ENCODE data around the gene TMEM62. TPM values are rescaled to one million over a fixed set of nuclear protein-coding genes. Genes with fewer than 3 reads are reported as not detected.

The TMEM62 gene
- polyA plus RNA-seq, 1 donor from 2014 or later, result 8.7 TPM

DNA sequence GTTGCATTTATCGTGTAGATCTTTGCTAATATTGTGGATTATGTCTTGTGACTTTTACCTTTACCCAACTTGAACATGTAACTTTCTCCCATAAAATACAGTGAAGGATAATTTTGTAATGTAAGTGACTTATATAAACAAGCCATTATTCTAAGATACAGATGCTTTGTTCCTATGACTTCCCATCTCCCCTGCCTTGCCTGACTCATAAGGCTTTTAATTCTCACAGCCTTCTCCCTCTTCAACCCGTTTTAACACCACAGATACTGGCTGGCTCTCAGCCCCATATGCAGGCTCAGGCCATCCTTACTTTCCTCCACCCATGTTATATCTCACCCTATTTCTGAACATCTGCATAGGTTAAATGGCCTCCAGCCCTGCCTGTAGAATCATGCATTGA lies 55.9 kb downstream of the TMEM62 start:
- no peak for TF ChIP-seq SMC3 (conservative IDR thresholded peaks at IDR 0.05; ENCODE audit: poor library complexity)
- no peak for TF ChIP-seq RAD21 (conservative IDR thresholded peaks at IDR 0.05)
- no peak for TF ChIP-seq TAF1 (IDR thresholded peaks at IDR 0.05; ENCODE audit: low read depth)
- TF ChIP-seq EZH2 (IDR thresholded peaks at IDR 0.05; ENCODE audit: borderline replicate concordance, insufficient read depth, low read length, poor library complexity, severe bottlenecking), result no peak
- TF ChIP-seq, protein P1, sequence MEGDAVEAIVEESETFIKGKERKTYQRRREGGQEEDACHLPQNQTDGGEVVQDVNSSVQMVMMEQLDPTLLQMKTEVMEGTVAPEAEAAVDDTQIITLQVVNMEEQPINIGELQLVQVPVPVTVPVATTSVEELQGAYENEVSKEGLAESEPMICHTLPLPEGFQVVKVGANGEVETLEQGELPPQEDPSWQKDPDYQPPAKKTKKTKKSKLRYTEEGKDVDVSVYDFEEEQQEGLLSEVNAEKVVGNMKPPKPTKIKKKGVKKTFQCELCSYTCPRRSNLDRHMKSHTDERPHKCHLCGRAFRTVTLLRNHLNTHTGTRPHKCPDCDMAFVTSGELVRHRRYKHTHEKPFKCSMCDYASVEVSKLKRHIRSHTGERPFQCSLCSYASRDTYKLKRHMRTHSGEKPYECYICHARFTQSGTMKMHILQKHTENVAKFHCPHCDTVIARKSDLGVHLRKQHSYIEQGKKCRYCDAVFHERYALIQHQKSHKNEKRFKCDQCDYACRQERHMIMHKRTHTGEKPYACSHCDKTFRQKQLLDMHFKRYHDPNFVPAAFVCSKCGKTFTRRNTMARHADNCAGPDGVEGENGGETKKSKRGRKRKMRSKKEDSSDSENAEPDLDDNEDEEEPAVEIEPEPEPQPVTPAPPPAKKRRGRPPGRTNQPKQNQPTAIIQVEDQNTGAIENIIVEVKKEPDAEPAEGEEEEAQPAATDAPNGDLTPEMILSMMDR (IDR thresholded peaks at IDR 0.05; ENCODE audit: poor library complexity, severe bottlenecking), result no peak
- TF ChIP-seq, protein P2, sequence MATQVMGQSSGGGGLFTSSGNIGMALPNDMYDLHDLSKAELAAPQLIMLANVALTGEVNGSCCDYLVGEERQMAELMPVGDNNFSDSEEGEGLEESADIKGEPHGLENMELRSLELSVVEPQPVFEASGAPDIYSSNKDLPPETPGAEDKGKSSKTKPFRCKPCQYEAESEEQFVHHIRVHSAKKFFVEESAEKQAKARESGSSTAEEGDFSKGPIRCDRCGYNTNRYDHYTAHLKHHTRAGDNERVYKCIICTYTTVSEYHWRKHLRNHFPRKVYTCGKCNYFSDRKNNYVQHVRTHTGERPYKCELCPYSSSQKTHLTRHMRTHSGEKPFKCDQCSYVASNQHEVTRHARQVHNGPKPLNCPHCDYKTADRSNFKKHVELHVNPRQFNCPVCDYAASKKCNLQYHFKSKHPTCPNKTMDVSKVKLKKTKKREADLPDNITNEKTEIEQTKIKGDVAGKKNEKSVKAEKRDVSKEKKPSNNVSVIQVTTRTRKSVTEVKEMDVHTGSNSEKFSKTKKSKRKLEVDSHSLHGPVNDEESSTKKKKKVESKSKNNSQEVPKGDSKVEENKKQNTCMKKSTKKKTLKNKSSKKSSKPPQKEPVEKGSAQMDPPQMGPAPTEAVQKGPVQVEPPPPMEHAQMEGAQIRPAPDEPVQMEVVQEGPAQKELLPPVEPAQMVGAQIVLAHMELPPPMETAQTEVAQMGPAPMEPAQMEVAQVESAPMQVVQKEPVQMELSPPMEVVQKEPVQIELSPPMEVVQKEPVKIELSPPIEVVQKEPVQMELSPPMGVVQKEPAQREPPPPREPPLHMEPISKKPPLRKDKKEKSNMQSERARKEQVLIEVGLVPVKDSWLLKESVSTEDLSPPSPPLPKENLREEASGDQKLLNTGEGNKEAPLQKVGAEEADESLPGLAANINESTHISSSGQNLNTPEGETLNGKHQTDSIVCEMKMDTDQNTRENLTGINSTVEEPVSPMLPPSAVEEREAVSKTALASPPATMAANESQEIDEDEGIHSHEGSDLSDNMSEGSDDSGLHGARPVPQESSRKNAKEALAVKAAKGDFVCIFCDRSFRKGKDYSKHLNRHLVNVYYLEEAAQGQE (IDR thresholded peaks at IDR 0.05; ENCODE audit: borderline replicate concordance), result no peak
- TF ChIP-seq MXI1 (conservative IDR thresholded peaks at IDR 0.05; ENCODE audit: poor library complexity, severe bottlenecking), result no peak
- TF ChIP-seq EP300 (conservative IDR thresholded peaks at IDR 0.05; ENCODE audit: poor library complexity, severe bottlenecking), result no peak
- TF ChIP-seq POLR2AphosphoS5 (IDR thresholded peaks at IDR 0.05), result no peak
- Histone ChIP-seq H3K9me3 (ENCODE audit: low read length) (no peaks in the 10 kb centered on the region), H3K4me3 (ENCODE audit: low read length) (no peak overlapping the region), H3F3A (ENCODE audit: insufficient read depth, low read length, poor library complexity, severe bottlenecking) (no peaks in the 10 kb centered on the region), H4K20me1 (ENCODE audit: insufficient read depth) (no peaks in the 10 kb centered on the region), H3K27ac (ENCODE audit: low read length) (no peak overlapping the region), H3K27me3 (ENCODE audit: insufficient read depth, low read depth, low read length) (no peaks in the 10 kb centered on the region), H3K79me2 (replicated peaks; ENCODE audit: insufficient read depth, low read length) (peaks cover 16% of the 10 kb centered on the region), H2AFZ (ENCODE audit: low read depth, low read length) (no peak overlapping the region), H3K4me2 (ENCODE audit: low read length) (no peak overlapping the region), H3K36me3 (ENCODE audit: insufficient read depth, low read length) (no peaks in the 10 kb centered on the region), H3K9ac (ENCODE audit: low read length) (no peak overlapping the region), H3K9me2 (ENCODE audit: insufficient read depth, low read length) (no peaks in the 10 kb centered on the region)

DNA sequence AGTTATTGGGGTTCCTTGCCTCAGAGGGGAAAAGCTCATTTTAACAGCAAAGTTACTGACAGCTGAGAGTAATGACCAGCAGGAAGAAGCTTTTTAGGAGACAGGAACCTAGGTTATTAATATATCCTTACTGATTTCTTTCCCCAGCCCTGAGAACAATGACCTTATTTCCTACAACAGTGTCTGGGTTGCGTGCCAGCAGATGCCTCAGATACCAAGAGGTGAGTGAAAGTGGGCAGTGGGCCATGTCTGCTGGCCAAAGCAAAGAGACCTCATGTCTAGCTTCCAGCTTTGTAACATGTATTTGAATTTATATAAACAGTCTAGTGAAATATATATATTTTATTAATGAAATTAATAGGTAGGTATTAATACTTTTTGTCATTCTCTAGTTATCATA lies 56.8 kb downstream of the TMEM62 start:
- Histone ChIP-seq H3K27me3 (ENCODE audit: insufficient read depth, low read depth, low read length) (no peaks in the 10 kb centered on the region), H3K79me2 (replicated peaks; ENCODE audit: insufficient read depth, low read length) (peaks cover 16% of the 10 kb centered on the region), H3K36me3 (ENCODE audit: insufficient read depth, low read length) (no peaks in the 10 kb centered on the region), H2AFZ (ENCODE audit: low read depth, low read length) (no peak overlapping the region), H3K4me2 (ENCODE audit: low read length) (no peak overlapping the region), H3K9me2 (ENCODE audit: insufficient read depth, low read length) (no peaks in the 10 kb centered on the region), H3K4me3 (ENCODE audit: low read length) (no peak overlapping the region), H3K9me3 (ENCODE audit: low read length) (no peaks in the 10 kb centered on the region), H3F3A (ENCODE audit: insufficient read depth, low read length, poor library complexity, severe bottlenecking) (no peaks in the 10 kb centered on the region), H4K20me1 (ENCODE audit: insufficient read depth) (no peaks in the 10 kb centered on the region), H3K27ac (ENCODE audit: low read length) (no peak overlapping the region), H3K9ac (ENCODE audit: low read length) (no peak overlapping the region)
- TF ChIP-seq MXI1 (conservative IDR thresholded peaks at IDR 0.05; ENCODE audit: poor library complexity, severe bottlenecking), result no peak

DNA sequence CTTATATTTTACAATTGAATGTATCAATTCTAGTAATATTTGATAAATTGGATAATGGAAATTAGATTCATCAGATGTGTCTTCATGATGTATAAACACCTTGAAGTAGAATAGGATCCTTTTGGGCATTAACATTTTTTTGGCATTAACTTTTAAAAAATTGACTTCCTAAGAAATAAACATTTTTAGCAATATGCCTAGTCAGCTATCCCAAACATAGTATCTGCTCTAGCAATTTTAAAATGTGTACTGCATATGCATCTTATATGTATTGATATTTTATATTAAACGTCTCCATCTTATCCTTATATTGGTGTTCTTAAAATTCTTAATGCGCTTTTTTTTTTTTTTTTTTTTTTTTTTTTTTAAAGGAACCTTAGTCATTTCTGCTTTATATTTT lies 60.3 kb downstream of the TMEM62 start:
- no peaks in the 10 kb centered on the region for H3K9me2 ChIP-seq (ENCODE audit: insufficient read depth, low read length)
- H3K9me3 ChIP-seq (ENCODE audit: low read length), result no peaks in the 10 kb centered on the region
- H3K27ac ChIP-seq (ENCODE audit: low read length), result no peak overlapping the region
- no peak overlapping the region for H3K9ac ChIP-seq (ENCODE audit: low read length)
- no peak overlapping the region for H3K4me2 ChIP-seq (ENCODE audit: low read length)
- no peaks in the 10 kb centered on the region for H3K27me3 ChIP-seq (ENCODE audit: insufficient read depth, low read depth, low read length)
- H3K4me3 ChIP-seq (ENCODE audit: low read length), result no peak overlapping the region
- TF ChIP-seq, protein P2 (IDR thresholded peaks at IDR 0.05; ENCODE audit: borderline replicate concordance), result no peak
- TF ChIP-seq RAD21 (conservative IDR thresholded peaks at IDR 0.05) (no peak), MXI1 (conservative IDR thresholded peaks at IDR 0.05; ENCODE audit: poor library complexity, severe bottlenecking) (no peak), EZH2 (IDR thresholded peaks at IDR 0.05; ENCODE audit: borderline replicate concordance, insufficient read depth, low read length, poor library complexity, severe bottlenecking) (no peak)
- no peaks in the 10 kb centered on the region for H3K79me2 ChIP-seq (replicated peaks; ENCODE audit: insufficient read depth, low read length)
- H3K36me3 ChIP-seq (ENCODE audit: insufficient read depth, low read length), result no peaks in the 10 kb centered on the region
- no peaks in the 10 kb centered on the region for H3F3A ChIP-seq (ENCODE audit: insufficient read depth, low read length, poor library complexity, severe bottlenecking)
- no peaks in the 10 kb centered on the region for H4K20me1 ChIP-seq (ENCODE audit: insufficient read depth)
- no peak overlapping the region for H2AFZ ChIP-seq (ENCODE audit: low read depth, low read length)
